ENCODE measurements around the gene ELMOD3.

Gene ELMOD3

GRCh38 chr2:85385746-85386145 lies 31.2 kb downstream of the ELMOD3 start:
- TF ChIP-seq ZFX (IDR thresholded peaks at IDR 0.05) (no peak), CTCF (conservative IDR thresholded peaks at IDR 0.05) (no peak)
- H3K27ac ChIP-seq = no peak overlapping the region

- H3K27ac ChIP-seq = no peak overlapping the region
- no peak for TF ChIP-seq ZFX (IDR thresholded peaks at IDR 0.05)
- TF ChIP-seq CTCF (conservative IDR thresholded peaks at IDR 0.05) = no peak
These were observed 33.2 kb downstream of the ELMOD3 start for GRCh38 chr2:85387754-85388153.

GRCh38 chr2:85388878-85389538 lies 34.4 kb downstream of the ELMOD3 start:
- no peak for TF ChIP-seq CTCF (conservative IDR thresholded peaks at IDR 0.05)
- TF ChIP-seq ZFX (IDR thresholded peaks at IDR 0.05) = no peak
- H3K27ac ChIP-seq = no peak overlapping the region

GRCh38 chr2:85390941-85391669 lies 36.5 kb downstream of the ELMOD3 start:
- TF ChIP-seq ZFX (IDR thresholded peaks at IDR 0.05) = no peak

DNA sequence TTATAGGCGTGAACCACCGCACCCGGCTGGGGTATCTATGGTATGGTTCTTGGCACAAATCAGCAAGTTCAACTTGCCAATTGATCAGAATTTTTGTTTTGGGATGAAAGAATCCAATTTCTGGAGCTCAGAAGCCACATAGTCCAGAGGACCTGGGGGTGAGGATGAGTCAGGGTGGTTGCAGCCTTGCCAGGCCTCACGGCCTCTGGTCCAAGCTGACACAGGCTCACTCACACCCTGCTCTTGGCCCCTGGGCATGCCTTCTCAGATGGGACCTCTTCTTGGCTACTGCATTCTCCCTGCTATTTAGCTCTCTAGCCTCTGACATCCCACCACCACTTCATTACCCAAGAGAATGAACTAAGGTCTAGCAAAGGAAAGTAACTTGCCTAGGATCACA lies 39.3 kb downstream of the ELMOD3 start:
- TF ChIP-seq ZFX (IDR thresholded peaks at IDR 0.05) = no peak
- no peak for TF ChIP-seq CTCF (conservative IDR thresholded peaks at IDR 0.05)
- peak overlapping the region; percentile 82; the same call in 1 of the 2 replicates for H3K27ac ChIP-seq

More at GRCh38 chr2:85390941-85391669, 36.5 kb downstream of the ELMOD3 start:
- no peak overlapping the region for H3K27ac ChIP-seq

DNA sequence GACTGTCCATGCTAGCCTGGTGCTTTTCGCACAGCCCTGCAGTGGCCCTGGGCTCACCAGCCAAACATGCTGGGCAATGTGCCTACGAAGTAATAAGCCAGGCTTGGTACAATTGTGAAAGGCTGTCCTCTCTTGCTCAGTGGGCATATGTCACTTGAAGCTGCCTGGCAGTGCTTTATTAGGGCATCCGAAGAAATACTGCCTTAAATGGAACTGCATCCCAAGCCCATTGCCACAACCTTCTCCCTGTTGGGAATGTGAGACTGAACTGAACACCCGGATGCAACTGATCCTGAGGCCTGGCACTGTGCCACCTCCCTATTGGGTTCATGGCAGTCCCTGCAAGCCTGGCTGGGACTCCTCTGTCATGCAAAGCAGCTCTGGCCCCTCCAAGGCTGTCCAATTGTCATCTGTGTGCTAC lies 39.7 kb downstream of the ELMOD3 start:
- peak overlapping the region; percentile 82 for H3K27ac ChIP-seq
- TF ChIP-seq CTCF (conservative IDR thresholded peaks at IDR 0.05) (no peak), ZFX (IDR thresholded peaks at IDR 0.05) (no peak)

GRCh38 chr2:85394976-85395375 lies 40.4 kb downstream of the ELMOD3 start:
- TF ChIP-seq CTCF (conservative IDR thresholded peaks at IDR 0.05) (no peak), ZFX (IDR thresholded peaks at IDR 0.05) (no peak)
- peak overlapping the region; percentile 82 for H3K27ac ChIP-seq
